H54 (cell line): ENCODE measurements around the gene MAL.

ENCODE experiments used
- DNase-seq: peaks from one replicate; pipeline ENCODE4 v3.0.0; 2011; ENCODE audit warnings: low spot score, mixed read lengths; ENCODE audit not compliant: insufficient read length
- FAIRE-seq: peaks from 3 replicates; lab custom pipeline; 2011; peaks lifted over from hg19 to GRCh38; lab: Jason Lieb, UNC
- POLR2A ChIP-seq: IDR thresholded peaks from 2 replicates; pipeline ENCODE4 v1.6.1; 2011; ENCODE audit warnings: low read depth, mild to moderate bottlenecking, low read length

MAL gene

GRCh38 chr2:94993176-94994062 is 32.1 kb upstream of the MAL start:
- DNase-seq (no peak), FAIRE-seq (no peak)
- no peak for TF ChIP-seq POLR2A

- TF ChIP-seq POLR2A: no peak
- no peak for FAIRE-seq
- DNase-seq: no peak
These were observed 31.2 kb upstream of the MAL start for GRCh38 chr2:94994063-94994913.

- no peak for TF ChIP-seq POLR2A
- FAIRE-seq: no peak
- DNase-seq: no peak
These were observed 30.5 kb upstream of the MAL start for GRCh38 chr2:94994914-94995552.

GRCh38 chr2:94995553-94996304 is 29.8 kb upstream of the MAL start:
- no peak for TF ChIP-seq POLR2A
- FAIRE-seq (no peak), DNase-seq (no peak)

GRCh38 chr2:94996305-94997100 is 29.0 kb upstream of the MAL start:
- FAIRE-seq: no peak
- no peak for TF ChIP-seq POLR2A
- no peak for DNase-seq

- FAIRE-seq (no peak), DNase-seq (no peak)
- TF ChIP-seq POLR2A: no peak
These were observed 27.3 kb upstream of the MAL start for GRCh38 chr2:94997981-94998930.

GRCh38 chr2:94999431-94999883 is 26.1 kb upstream of the MAL start:
- FAIRE-seq (no peak), DNase-seq (no peak)
- TF ChIP-seq POLR2A: no peak

GRCh38 chr2:95001051-95001562 is 24.4 kb upstream of the MAL start:
- DNase-seq (no peak), FAIRE-seq (no peak)

GRCh38 chr2:95001701-95002100 is 23.8 kb upstream of the MAL start:
- FAIRE-seq (no peak), DNase-seq (no peak)
- TF ChIP-seq POLR2A: no peak

More at GRCh38 chr2:95001051-95001562, 24.4 kb upstream of the MAL start:
- no peak for TF ChIP-seq POLR2A

GRCh38 chr2:95002498-95002897 is 23.0 kb upstream of the MAL start:
- no peak for FAIRE-seq
- no peak for TF ChIP-seq POLR2A
- no peak for DNase-seq

GRCh38 chr2:95004287-95004686 is 21.2 kb upstream of the MAL start:
- DNase-seq (no peak), FAIRE-seq (no peak)
- TF ChIP-seq POLR2A: no peak

GRCh38 chr2:95004711-95005110 is 20.8 kb upstream of the MAL start:
- no peak for TF ChIP-seq POLR2A
- FAIRE-seq (no peak), DNase-seq (no peak)
